OCI-LY3 (cell line): Measurements from ENCODE around the gene FRAS1.

Experiments used
- H2AFZ ChIP-seq: fragments of 200-600, 300-600 bp; shearing (Covaris generic); 2 replicates; pipeline ENCODE4 v1.6.0; 2014; ENCODE audit warnings: antibody characterized with exemption, low read depth, low read length
- H3K27ac ChIP-seq: fragments of 200-600, 300-600 bp; sonication (generic); 2 replicates; pipeline ENCODE4 v1.5.1; 2014; ENCODE audit warnings: mild to moderate bottlenecking, low read length, moderate library complexity, mixed read lengths
- H3K27me3 ChIP-seq: fragments of 200-600, 300-600 bp; sonication (generic); 2 replicates; pipeline ENCODE4 v1.6.1; 2014; ENCODE audit warnings: low read depth, low read length, mixed read lengths
- H3K36me3 ChIP-seq: fragments of 200-600, 300-600 bp; sonication (generic); replicated peaks from 2 replicates; pipeline ENCODE3; 2014; ENCODE audit warnings: low read depth, low read length, mixed read lengths
- H3K4me1 ChIP-seq: fragments of 300-600, 200-600 bp; sonication (generic); 2 replicates; pipeline ENCODE4 v1.6.1; 2014; ENCODE audit warnings: low read length, mixed read lengths
- H3K4me2 ChIP-seq: fragments of 200-600, 300-600 bp; sonication (generic); 2 replicates; pipeline ENCODE4 v1.6.1; 2014; ENCODE audit warnings: low read length, mixed read lengths
- H3K4me3 ChIP-seq: fragments of 300-600, 200-600 bp; sonication (generic); 2 replicates; pipeline ENCODE4 v1.5.1; 2014; ENCODE audit warnings: antibody characterized with exemption, mild to moderate bottlenecking, low read length, moderate library complexity
- H3K79me2 ChIP-seq: fragments of 300-600, 200-600 bp; shearing (Covaris generic); 2 replicates; pipeline ENCODE4 v1.6.1; 2014; ENCODE audit warnings: mild to moderate bottlenecking, low read length, mixed read lengths
- H3K9ac ChIP-seq: fragments of 300-600, 200-600 bp; shearing (Covaris generic); 2 replicates; pipeline ENCODE4 v1.6.0; 2014; ENCODE audit warnings: mild to moderate bottlenecking, low read length, moderate library complexity
- H3K9me3 ChIP-seq: fragments of 200-600, 300-600 bp; shearing (Covaris generic); 2 replicates; pipeline ENCODE4 v1.6.1; 2014; ENCODE audit warnings: low read length, mixed read lengths; ENCODE audit not compliant: insufficient read depth
- H4K20me1 ChIP-seq: fragments of 200-600, 300-600 bp; sonication (generic); 2 replicates; pipeline ENCODE4 v1.6.1; 2016; ENCODE audit warnings: low read length, mixed read lengths; ENCODE audit not compliant: insufficient read depth
- EZH2phosphoT487 ChIP-seq: fragments of 200-600 bp; shearing (Covaris generic); IDR thresholded peaks from 2 replicates; pipeline ENCODE4 v1.6.1; 2018; ENCODE audit warnings: antibody characterized with exemption, mixed run types, low read depth
- TF ChIP-seq, protein P1 (sequence below): fragments of 200-600, 300-600 bp; sonication (generic); IDR thresholded peaks from 2 replicates; pipeline ENCODE4 v1.5.1; 2014; ENCODE audit warnings: antibody characterized with exemption, low read length, low read depth

The FRAS1 gene

DNA sequence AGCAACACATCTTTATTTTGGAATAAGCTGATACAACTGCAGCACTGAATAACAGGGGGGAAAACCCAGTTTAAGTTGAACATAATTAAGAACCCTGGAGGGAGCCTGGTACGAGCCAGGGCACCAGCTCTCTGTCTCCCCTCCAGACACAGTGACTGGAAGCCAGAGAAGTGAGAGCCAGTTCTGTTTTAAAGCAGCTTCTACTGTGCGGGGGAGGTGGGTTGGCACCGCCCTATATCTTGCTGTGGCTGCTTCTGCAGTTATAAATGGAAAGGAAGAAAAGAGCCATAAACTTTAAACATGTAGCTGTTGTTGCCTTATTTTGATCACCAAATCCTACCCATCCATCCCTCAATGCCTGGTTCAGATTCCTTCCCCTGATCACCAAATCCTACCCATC is 286.6 kb downstream of the FRAS1 start:
- Histone ChIP-seq H3K27me3 (peaks cover 10% of the 10 kb centered on the region; the same call in 1 of the 2 replicates), H3K4me1 (no peaks in the 10 kb centered on the region), H3K36me3 (no peaks in the 10 kb centered on the region), H3K79me2 (no peaks in the 10 kb centered on the region), H4K20me1 (no peaks in the 10 kb centered on the region), H3K4me3 (no peak overlapping the region), H3K9me3 (no peaks in the 10 kb centered on the region), H3K9ac (no peak overlapping the region), H2AFZ (no peak overlapping the region), H3K27ac (no peak overlapping the region), H3K4me2 (no peak overlapping the region)
- TF ChIP-seq, protein P1, sequence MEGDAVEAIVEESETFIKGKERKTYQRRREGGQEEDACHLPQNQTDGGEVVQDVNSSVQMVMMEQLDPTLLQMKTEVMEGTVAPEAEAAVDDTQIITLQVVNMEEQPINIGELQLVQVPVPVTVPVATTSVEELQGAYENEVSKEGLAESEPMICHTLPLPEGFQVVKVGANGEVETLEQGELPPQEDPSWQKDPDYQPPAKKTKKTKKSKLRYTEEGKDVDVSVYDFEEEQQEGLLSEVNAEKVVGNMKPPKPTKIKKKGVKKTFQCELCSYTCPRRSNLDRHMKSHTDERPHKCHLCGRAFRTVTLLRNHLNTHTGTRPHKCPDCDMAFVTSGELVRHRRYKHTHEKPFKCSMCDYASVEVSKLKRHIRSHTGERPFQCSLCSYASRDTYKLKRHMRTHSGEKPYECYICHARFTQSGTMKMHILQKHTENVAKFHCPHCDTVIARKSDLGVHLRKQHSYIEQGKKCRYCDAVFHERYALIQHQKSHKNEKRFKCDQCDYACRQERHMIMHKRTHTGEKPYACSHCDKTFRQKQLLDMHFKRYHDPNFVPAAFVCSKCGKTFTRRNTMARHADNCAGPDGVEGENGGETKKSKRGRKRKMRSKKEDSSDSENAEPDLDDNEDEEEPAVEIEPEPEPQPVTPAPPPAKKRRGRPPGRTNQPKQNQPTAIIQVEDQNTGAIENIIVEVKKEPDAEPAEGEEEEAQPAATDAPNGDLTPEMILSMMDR, result no peak
- TF ChIP-seq EZH2phosphoT487, result no peak

DNA sequence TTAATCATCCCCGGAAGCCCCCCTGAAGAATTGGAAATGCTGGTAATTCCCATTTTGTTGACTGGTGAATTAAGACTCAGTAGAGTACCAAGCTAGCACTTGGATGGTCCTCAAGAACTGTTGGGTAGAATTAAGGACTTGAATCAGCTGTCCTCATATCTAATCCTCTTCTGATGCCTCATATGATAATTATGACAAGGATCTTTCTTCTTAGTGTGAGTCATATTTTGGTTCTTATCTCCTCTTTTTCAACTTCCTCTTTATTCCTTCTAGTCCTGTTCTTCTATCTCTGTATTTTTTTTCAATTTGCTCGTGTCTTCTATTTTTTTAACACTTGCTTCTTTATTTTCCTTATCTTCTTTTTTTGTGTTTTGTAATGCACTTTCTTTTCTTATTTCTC is 288.1 kb downstream of the FRAS1 start:
- no peaks in the 10 kb centered on the region for H3K9me3 ChIP-seq
- H3K36me3 ChIP-seq, result no peaks in the 10 kb centered on the region
- H2AFZ ChIP-seq, result no peak overlapping the region
- no peak overlapping the region for H3K9ac ChIP-seq
- TF ChIP-seq EZH2phosphoT487, result no peak
- TF ChIP-seq, protein P1, result no peak
- no peak overlapping the region for H3K4me3 ChIP-seq
- H3K4me1 ChIP-seq, result no peaks in the 10 kb centered on the region
- no peaks in the 10 kb centered on the region for H4K20me1 ChIP-seq
- H3K27ac ChIP-seq, result no peak overlapping the region
- no peak overlapping the region for H3K4me2 ChIP-seq
- H3K79me2 ChIP-seq, result no peaks in the 10 kb centered on the region
- H3K27me3 ChIP-seq, result peaks cover 10% of the 10 kb centered on the region; the same call in 1 of the 2 replicates

DNA sequence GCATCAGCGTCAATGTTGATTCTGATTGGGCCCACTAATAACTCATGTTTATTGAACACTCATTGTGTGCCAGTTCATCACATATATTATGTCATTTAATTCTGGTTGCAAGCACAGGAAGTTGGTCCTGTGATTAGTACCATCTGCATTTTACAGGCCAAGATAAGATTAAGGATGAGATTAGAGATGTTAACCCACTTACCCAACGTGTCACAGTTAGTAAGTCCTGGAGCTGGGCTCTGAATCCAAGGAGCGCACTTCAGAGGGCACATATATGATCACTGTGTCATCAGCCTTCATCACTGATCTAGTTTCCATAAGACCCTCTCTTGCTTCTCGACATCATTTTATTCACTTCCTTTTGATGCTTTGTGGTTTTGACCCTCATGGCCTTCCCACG is 289.1 kb downstream of the FRAS1 start:
- no peak overlapping the region for H3K4me2 ChIP-seq
- H3K79me2 ChIP-seq, result no peaks in the 10 kb centered on the region
- H3K27me3 ChIP-seq, result peaks cover 10% of the 10 kb centered on the region; the same call in 1 of the 2 replicates
- no peak overlapping the region for H3K9ac ChIP-seq
- no peak overlapping the region for H2AFZ ChIP-seq
- no peak overlapping the region for H3K4me3 ChIP-seq
- no peaks in the 10 kb centered on the region for H3K4me1 ChIP-seq
- no peaks in the 10 kb centered on the region for H3K36me3 ChIP-seq
- H4K20me1 ChIP-seq, result no peaks in the 10 kb centered on the region
- TF ChIP-seq EZH2phosphoT487, result no peak
- TF ChIP-seq, protein P1, result no peak
- no peaks in the 10 kb centered on the region for H3K9me3 ChIP-seq
- no peak overlapping the region for H3K27ac ChIP-seq

DNA sequence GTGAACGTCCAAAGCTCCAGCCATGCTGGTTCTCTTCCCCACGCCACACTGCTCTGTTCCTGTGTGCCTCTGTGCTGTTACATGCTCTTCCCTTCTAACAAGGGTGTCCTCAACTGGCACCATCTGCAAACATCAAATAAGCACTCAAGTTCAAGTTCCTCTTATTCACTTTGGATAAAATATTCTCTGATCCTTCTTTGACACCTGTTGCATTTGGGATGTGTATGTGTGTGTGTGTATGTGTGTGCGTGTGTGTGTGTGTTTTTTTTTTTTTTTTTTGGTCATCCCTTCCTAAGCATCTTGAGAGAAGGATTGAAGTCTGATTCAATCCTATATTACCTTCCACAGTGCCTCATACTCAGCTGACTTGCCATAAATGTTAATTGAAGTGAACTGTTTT is 290.4 kb downstream of the FRAS1 start:
- Histone ChIP-seq H2AFZ (no peak overlapping the region), H3K4me3 (no peak overlapping the region), H3K36me3 (no peaks in the 10 kb centered on the region), H3K9me3 (no peaks in the 10 kb centered on the region), H3K4me1 (no peaks in the 10 kb centered on the region), H3K79me2 (no peaks in the 10 kb centered on the region), H4K20me1 (no peaks in the 10 kb centered on the region), H3K9ac (no peak overlapping the region), H3K4me2 (no peak overlapping the region), H3K27me3 (0 out of 2 replicates have a peak, but pooled peaks cover 10% of the 10 kb centered on the region), H3K27ac (no peak overlapping the region)
- TF ChIP-seq EZH2phosphoT487, result no peak
- TF ChIP-seq, protein P1, result no peak
